Neural crest cell (in vitro differentiated cells): ENCODE measurements around the gene HES5. TPM values are rescaled to one million over a fixed set of nuclear protein-coding genes. Genes with fewer than 3 reads are reported as not detected.

Experiments
- DNase-seq: peaks from one replicate; pipeline ENCODE4 v3.0.0; 2021; ENCODE audit warnings: low read depth, mixed read lengths, low spot score
- H3K27ac Mint-ChIP-seq: one replicate; pipeline ENCODE4 v1.8.0; 2021; ENCODE audit warnings: mild to moderate bottlenecking, mixed read lengths; ENCODE audit not compliant: unreplicated experiment
- H3K27me3 Mint-ChIP-seq: 2 replicates; pipeline ENCODE4 v1.8.0; 2021; ENCODE audit warnings: low read depth, mild to moderate bottlenecking, mixed read lengths
- H3K36me3 Mint-ChIP-seq: 2 replicates; pipeline ENCODE4 v1.8.0; 2021; ENCODE audit warnings: low read depth, mild to moderate bottlenecking, mixed read lengths
- H3K4me1 Mint-ChIP-seq: 2 replicates; pipeline ENCODE4 v1.8.0; 2021; ENCODE audit warnings: mixed read lengths
- H3K4me3 Mint-ChIP-seq: one replicate; pipeline ENCODE4 v1.8.0; 2021; ENCODE audit warnings: mild to moderate bottlenecking, mixed read lengths
- H3K9me3 Mint-ChIP-seq: 2 replicates; pipeline ENCODE4 v1.8.0; 2021; ENCODE audit warnings: mixed read lengths
- CTCF ChIP-seq: fragments of 200-600 bp; sonication (generic); conservative IDR thresholded peaks from 2 replicates; pipeline ENCODE4 v1.5.0; 2021; ENCODE audit warnings: antibody characterized with exemption, mild to moderate bottlenecking
- total RNA-seq: library from RNA; stranded (reverse); gene quantifications from 2 replicates; pipeline ENCODE4 v1.2.1, GENCODE V29; 2021

Gene HES5
- total RNA-seq, 1 donor from 2014 or later: 92.2 TPM

- Mint-ChIP-seq H3K27me3 (no peaks in the 10 kb centered on the region), H3K9me3 (peaks cover 6% of the 10 kb centered on the region), H3K4me1 (no peaks in the 10 kb centered on the region), H3K4me3 (no peak overlapping the region), H3K36me3 (no peaks in the 10 kb centered on the region), H3K27ac (no peak overlapping the region)
- no peak for TF ChIP-seq CTCF
- DNase-seq: no peak
Observed at GRCh38 chr1:2483970-2484369, 46.1 kb downstream of the HES5 start.

- TF ChIP-seq CTCF: no peak
- no peaks in the 10 kb centered on the region for H3K27me3 Mint-ChIP-seq
- H3K4me1 Mint-ChIP-seq: no peaks in the 10 kb centered on the region
- H3K9me3 Mint-ChIP-seq: no peaks in the 10 kb centered on the region
- H3K36me3 Mint-ChIP-seq: no peaks in the 10 kb centered on the region
- H3K4me3 Mint-ChIP-seq: no peak overlapping the region
- no peak for DNase-seq
- H3K27ac Mint-ChIP-seq: no peak overlapping the region
Observed at GRCh38 chr1:2483026-2483425, 47.0 kb downstream of the HES5 start.

- no peaks in the 10 kb centered on the region for H3K27me3 Mint-ChIP-seq
- no peak overlapping the region for H3K4me3 Mint-ChIP-seq
- H3K27ac Mint-ChIP-seq: no peak overlapping the region
- TF ChIP-seq CTCF: no peak
- no peak for DNase-seq
- no peaks in the 10 kb centered on the region for H3K36me3 Mint-ChIP-seq
- H3K4me1 Mint-ChIP-seq: no peaks in the 10 kb centered on the region
- H3K9me3 Mint-ChIP-seq: no peaks in the 10 kb centered on the region
Observed at GRCh38 chr1:2482588-2482987, 47.5 kb downstream of the HES5 start.

- DNase-seq: no peak
- no peaks in the 10 kb centered on the region for H3K4me1 Mint-ChIP-seq
- no peaks in the 10 kb centered on the region for H3K27me3 Mint-ChIP-seq
- H3K27ac Mint-ChIP-seq: no peak overlapping the region
- no peak for TF ChIP-seq CTCF
- no peaks in the 10 kb centered on the region for H3K36me3 Mint-ChIP-seq
- no peak overlapping the region for H3K4me3 Mint-ChIP-seq
- H3K9me3 Mint-ChIP-seq: no peaks in the 10 kb centered on the region
Observed at GRCh38 chr1:2481885-2482284, 48.2 kb downstream of the HES5 start.

GRCh38 chr1:2480986-2481364 is 49.1 kb downstream of the HES5 start:
- DNase-seq: no peak
- H3K9me3 Mint-ChIP-seq: no peaks in the 10 kb centered on the region
- no peaks in the 10 kb centered on the region for H3K27me3 Mint-ChIP-seq
- no peak overlapping the region for H3K27ac Mint-ChIP-seq
- no peak overlapping the region for H3K4me3 Mint-ChIP-seq
- TF ChIP-seq CTCF: no peak
- H3K36me3 Mint-ChIP-seq: no peaks in the 10 kb centered on the region
- H3K4me1 Mint-ChIP-seq: no peaks in the 10 kb centered on the region
